ENCODE results near the gene R3HDM1.

- TF ChIP-seq CTCF (IDR thresholded peaks at IDR 0.05) = no peak
- no peak for TF ChIP-seq POLR2AphosphoS5 (IDR thresholded peaks at IDR 0.05)
- no peak for TF ChIP-seq POLR2A (IDR thresholded peaks at IDR 0.05)
- no peak for TF ChIP-seq EP300 (IDR thresholded peaks at IDR 0.05; ENCODE audit: low read depth)
These were observed 147.8 kb downstream of the R3HDM1 start for GRCh38 chr2:135679125-135679524.
